Hematopoietic multipotent progenitor cell treated with erythropoietin and hydrocortisone succinate and interleukin-3 and kit ligand, for 4 days (in vitro differentiated cells): ENCODE measurements around the gene SH3TC1.

Source experiments
- DNase-seq: peaks from one replicate; pipeline ENCODE4 v3.0.0-alpha.2; 2015

The SH3TC1 gene

DNA sequence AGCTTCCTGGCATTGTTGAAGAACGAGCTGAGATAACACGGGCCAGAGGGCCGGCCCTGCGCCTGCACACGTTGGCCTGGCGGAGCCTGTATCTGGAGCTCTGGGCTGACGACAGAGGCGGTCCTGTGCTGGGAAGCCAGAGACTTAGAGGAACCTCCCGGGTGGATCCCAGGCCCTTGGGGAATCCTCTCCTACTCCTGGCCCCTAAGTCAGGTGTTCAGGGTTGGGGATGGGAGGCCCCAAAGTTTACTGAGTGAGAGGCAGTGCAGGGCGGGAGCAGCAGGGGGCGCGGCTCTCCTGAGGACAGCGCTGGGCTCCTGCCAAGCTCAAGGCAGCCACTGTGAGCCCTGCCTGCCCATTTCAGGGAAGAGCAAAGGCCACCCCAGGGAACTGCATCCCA lies 68.0 kb downstream of the SH3TC1 start:
- DNase-seq: peak; percentile 85

DNA sequence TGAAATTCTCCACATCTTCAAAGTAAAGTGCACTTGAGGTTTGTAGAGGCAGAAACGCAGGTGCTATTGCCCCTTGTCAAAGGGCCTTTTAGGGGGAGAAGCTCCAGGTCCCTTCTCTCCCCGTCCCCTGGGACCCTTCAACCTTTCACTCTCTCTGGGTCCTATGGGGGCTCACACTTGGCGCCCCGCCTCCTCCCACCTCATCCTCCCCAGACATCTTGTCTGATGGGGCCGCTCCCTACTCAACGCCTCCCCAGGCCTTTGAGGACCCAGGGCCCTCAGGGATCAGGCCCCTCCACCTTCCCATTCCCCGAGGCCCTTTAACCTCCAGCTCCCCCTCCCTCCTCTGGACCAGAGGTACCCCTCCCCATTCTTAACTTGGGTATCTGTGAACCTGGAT lies 69.1 kb downstream of the SH3TC1 start:
- no peak for DNase-seq

DNA sequence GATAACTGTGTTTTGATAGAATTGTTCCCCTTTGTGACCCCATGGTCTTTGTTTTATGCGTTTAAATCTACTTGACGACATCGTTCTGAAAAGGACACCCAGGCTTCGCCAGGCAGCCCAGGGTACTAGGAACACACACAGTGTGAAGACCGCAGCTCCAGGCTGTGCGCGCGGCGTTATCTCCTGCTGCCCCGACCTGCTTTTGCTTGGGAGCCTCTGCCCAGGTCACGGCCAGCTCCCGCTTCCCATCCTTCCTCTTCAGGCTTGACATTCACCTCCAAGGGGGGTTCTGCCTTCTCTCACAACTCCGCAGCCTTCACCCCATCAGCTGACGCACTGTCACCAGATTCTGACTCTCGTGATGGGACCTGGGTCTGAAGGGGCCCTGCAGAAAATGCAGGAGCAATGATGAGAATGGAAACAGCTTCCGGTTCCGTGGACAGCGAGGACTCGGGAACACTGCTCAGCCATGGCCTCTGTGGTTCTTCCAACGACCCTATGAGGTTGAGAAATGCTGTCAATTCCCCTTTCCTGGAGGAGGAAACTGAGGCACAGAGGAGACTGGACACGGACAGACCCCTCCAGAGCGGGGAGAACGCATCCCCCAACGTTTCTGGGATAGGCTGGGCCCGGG lies 69.9 kb downstream of the SH3TC1 start:
- DNase-seq: no peak

DNA sequence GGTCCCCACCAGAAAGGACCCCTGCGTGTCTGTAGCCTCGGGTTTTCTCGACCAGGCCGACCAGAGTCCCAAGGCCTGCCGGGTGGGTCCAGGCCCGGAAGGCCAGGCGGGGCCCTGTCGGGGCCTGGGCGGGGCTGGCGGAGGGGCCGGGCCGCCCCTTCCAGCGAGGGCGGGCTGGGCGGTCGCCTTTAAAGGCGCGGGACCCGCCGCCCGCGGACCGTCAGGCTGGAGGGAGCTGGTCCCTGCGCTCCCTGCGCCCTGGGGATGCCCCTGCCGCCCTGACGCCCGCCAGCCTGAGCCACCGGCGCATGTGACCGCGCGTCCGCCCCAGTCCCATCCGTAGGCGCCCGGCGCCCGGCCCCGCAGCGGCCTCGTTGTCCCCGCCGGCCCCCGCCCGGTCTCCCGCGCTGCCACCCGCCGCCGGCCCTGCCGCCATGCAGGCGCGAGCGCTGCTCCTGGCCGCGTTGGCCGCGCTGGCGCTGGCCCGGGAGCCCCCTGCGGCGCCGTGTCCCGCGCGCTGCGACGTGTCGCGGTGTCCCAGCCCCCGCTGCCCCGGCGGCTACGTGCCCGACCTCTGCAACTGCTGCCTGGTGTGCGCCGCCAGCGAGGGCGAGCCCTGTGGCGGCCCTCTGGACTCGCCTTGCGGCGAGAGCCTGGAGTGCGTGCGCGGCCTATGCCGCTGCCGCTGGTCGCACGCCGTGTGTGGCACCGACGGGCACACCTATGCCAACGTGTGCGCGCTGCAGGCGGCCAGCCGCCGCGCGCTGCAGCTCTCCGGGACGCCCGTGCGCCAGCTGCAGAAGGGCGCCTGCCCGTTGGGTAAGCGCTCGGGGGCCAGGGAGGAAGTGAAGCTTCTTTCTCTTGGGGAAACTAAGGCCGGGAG lies 70.7 kb downstream of the SH3TC1 start, which contains the start of gene HTRA3:
Gene HTRA3, plus strand, starts transcription at position 220 of the 883 bp plus-strand sequence. Its CDS starts 215 bp downstream, at position 435.
- DNase-seq: peak; percentile 77

DNA sequence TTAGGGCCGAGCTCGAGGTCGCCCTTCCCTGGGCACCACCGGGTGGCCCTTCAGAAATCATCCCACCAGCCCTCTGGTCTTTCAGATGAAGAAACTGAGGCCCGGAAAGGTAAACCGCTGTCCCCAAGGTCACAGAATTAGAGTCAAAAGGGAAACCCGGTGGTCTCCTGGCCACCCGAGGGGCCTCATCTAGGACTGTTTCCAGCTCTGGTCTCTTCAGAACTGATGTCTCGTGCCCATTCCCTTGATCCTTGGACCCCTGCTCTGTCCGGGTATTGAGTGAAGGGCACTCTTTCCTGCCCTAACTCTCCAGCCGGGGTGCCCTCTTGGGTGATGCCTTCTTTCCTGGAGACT lies 71.3 kb downstream of the SH3TC1 start:
- no peak for DNase-seq

DNA sequence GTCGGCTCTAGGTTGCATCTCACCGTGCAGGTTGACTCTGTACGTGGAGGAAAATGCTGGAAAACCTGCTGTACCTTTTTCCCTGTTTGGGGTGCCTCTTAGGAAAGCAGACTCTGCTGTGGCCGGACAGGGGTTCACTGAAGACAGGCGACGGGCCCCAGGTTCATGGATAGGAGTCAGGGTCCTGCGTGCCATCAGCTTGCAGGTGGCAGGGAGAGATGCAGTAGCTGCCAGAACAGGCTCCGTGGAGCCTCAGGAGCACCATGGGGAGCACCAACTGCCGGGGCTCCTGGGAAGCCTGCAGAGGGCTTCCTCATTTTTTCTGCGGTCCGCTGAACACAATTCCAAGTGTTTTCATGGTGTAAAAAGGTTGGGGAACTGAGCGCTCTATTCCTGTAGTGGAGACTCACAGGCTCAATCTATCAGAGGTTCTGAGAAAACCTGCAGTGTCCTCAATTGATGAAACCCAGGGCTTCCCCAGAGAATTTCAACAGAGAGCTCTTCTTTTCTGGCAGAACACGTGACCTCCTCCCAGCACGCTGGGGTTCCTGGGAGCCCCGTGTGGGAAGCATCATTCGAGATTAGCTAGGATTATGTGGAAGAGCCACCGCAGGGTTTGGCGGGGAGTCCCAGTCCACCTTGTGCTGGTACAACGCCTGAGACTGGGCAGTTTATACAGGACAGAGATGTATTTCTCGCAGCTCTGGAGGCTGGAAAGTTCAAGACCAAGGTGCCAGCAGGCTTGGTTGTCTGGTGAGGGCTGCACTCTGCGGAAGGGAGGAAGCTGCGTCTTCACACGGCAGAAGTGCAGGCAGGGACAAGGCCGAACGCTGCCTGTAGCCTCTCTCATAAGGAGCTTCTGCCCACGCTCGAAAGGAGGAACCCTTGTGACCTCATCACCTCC lies 72.1 kb downstream of the SH3TC1 start:
- no peak for DNase-seq

DNA sequence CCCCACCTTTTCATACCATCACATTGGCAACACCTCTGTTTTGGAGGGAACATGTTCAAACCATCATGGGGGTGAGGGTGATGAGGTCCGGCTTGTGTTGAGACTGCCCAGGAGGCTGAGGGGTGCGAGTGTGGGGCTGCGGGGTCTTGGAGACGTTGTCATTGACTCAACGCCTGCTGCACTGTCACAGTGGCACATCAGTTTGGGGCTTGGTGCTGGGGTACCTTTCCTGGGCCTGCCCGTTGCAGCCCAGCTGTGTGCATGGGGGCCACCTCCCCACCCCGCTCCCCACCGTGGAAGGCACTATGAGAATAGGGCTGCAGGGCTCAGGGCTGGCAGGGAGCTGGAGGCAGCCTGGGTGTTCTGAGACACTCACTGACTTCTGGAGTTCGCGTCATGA lies 72.7 kb downstream of the SH3TC1 start:
- DNase-seq: no peak

DNA sequence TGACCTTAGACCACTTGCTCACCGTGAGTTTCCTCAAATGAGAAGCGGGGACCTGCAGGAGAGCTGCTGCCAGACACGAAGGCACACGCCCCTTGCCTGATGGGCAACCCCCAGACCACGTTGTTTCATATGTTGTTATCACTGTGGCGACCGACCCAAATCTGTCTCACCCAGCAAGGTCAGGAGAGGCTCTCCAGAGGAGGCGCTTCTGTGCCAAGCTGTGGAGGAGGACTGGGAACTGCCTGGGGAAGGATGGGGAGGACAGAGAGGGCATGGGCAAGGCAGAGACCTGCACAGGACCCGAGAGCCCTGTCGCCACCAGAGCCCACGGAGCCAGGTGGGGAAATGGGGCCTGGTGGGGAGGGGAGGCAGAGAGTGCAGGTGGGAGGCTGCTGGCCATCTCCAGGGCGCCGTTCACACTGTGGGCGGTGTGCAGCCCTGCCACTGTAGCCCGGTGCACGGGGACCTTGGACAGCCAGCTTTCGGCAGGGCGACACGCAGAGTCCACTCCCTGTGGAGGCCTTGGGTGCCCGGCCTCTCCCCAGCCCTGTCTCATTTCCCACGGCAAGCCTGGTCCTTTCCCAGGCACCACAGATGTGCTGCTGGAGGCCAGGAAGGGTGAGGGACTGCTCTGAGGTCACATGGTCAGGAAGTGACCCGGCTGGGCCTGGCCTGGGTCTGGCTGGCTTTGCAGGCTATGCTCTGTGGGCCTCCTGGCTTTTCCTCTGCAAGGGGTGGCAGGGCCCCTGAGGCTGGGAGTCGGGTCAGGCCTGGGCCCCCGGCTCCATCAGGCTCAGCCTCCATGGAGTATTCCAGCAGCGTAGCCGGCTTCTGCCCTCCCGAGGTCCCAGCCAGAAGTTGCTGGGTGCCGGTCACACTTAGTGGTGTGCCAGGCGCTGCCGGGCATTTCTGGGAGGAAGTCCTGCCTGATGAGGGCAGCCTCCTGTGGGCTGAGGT lies 73.7 kb downstream of the SH3TC1 start:
- DNase-seq: peak; percentile 52

DNA sequence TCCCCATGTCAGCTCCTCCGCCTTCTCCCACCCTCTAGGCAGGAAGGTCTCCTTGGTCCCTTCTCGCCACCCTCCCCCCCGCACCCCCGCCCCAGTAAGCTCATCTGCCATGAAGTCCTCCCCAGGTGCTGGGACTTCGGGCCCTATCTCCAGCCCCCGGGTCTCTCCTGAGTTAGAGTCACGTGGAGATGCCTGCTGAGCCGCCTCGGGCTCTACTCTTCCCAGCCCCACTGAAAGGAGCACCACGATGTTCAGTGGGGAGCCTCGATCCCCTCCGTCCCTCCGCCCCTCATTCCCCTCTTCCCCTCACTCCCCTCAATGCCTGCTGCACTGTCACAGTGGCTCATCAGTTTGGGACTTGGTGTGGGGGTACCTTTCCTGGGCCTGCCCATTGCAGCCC lies 74.4 kb downstream of the SH3TC1 start:
- no peak for DNase-seq

DNA sequence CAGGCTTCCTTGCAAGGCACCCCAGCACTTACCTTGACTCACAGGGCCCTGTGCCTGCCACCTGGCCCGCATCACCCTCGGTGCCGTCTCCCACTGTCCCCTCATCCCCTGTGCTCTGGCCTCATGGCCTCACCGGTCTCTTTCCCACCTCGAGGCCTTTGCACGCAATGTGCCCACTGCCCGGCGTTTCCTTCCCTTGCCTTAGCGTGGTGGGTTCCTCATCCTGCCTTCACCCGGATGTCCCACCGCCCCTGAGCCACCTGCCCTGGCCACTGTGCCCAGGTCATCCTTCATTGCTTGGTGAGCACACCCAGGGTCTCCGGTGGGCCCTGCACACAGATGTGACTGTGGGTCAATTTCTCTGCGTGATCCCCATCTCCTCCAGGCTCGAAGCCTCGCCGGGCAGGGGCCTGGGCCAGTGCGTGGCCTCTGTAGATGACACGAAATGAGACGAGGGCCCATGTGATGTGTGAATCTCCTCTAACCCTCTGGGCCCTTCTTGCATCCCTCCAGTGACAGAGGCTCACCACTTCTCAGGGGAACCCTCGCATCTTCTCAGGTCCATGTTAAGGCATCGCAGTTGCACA lies 75.1 kb downstream of the SH3TC1 start:
- no peak for DNase-seq

DNA sequence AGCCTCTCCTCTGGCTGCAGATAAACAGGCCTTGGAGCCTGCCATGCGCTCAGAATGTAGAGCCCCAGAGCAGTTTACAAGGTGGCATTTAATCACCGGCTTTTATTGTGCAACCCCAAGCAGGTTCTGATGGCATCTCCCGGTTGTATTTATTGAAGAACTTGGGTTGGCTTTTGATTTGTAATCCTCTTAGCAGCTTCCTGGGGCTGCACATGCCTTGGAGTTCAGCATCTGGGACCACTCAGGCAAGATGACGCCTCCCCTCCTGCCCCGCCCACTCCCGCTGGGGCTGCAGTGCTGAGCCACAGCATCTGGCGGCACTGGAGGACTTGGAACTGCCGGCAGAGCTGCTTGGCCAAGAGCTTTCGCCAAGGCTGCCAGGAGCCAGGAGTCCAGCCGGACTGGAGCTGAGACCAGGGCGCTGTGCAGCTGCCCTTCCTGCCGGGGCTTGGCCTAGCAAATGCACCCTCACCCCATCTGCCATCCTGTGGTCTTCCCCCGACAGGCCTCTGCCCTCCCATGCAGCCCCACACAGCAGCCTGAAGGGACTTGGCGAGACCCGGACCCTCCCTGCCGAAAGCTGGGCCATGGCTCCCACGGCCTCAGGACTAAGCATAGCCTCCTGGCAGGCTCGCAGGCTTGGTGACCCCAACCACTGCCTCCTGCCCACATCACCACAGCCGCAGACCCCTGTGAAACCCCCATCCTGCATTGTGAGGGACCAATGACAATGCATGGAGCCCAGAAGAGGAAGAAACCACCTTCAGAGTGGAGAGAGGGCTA lies 75.9 kb downstream of the SH3TC1 start:
- DNase-seq: peak; percentile 70

DNA sequence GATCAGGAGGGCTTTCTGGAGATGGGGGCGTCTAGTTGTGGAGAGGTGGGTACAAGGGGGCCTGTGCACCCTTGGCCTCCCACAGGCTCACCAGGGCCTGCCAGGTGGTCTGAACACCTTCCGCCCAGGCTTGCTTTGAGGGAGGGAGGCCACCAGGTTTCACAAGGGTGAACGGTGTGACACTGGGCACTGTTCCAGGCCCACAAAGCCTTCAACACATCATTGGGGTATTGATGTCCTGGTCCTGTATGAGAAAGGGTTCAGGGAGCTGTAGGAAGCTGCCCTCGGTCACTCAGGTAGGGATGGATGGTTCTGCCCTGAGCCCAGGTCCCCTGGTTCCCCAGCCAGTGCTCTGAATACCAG lies 76.4 kb downstream of the SH3TC1 start:
- DNase-seq: no peak

DNA sequence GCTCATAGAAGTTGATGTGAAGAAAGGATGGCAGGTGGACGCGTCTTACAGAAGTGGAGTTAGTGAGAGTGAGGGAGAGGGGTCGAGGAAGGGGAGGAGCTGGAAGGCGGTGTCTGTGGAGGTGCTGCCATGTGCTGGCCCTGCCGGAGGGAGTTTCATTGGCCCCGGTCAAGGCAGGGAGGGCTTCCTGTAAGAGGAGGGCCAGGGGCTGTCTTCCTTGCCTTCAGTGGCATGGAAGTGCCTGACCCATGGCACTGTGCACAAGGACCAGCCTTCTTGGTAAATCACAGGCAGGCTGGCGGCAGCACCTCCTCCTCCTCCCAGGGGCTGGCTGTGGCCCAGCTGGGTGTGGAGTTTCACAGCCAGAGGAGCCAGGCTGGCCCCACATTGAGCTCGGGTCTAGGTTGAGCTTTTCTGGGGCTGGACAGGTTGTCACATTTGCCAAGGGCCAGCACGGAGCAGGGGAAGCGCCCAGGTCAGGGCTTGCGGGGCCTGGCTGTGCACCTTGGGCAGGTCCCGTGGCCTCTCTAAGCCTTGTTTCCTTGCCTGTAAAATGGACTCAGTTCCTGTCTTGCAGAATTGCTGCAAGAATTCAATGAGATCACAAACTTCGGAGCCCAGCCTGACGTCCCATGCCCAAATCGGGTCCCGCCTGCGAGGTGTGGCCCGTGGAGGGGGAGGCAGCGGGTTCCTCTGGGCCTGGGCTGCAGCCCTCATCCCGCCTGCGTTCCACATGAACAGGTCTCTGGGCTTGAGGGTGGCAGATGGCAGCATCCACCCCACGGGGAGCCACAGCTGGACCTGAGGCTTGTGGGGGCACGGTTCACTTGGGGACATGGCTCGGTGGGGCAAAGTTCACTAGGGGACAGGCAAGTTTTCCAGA lies 77.5 kb downstream of the SH3TC1 start:
- DNase-seq: no peak

DNA sequence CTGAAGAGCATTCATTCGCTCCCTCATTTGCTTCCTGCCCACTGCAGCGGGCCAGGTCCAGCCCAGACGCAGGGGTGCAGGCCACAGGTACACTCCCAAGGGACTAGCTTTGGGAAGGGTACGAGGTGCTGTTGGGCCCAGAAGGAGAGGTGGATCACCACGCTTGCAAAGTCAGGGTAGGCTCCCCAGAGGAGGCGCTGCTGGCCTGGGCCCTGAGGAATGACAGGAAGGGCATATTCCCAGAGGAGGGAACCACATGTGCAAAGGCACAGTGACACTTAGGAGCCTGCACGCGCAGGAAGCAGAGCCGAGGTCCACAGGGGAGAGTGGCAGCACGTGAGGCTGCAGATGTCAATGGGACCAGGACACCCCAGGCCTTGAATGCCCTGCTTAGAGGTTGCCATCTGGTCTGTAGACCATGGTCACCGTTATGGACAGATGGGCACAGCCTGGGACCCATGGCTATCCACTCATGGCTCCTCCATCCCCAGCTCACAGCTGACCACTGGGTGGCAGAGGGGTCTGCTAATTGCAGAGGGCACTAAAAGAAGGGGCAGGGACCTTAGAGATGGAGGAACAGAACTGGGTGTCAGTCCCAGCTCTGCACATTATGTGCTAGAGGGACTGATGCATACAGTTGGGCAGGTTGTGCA lies 78.4 kb downstream of the SH3TC1 start:
- no peak for DNase-seq

DNA sequence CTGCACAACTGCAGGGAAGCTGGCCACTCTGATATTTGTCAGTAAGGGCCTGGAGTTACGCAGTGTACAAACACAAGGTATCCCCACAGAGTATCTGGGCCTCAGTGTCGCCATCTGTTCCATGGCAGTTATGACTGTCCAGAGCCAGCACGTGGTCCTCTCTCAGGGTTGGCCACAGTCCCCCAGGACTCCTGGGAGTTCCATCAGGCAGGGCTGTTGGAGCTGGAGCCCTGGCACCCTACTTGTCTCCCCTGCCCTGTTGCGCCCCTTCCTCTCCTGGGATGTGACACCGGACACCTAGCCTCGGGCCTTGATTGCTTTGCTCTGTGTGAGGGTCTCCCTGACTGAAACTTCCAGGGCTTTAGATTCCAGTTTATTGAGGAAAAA lies 78.9 kb downstream of the SH3TC1 start:
- no peak for DNase-seq

DNA sequence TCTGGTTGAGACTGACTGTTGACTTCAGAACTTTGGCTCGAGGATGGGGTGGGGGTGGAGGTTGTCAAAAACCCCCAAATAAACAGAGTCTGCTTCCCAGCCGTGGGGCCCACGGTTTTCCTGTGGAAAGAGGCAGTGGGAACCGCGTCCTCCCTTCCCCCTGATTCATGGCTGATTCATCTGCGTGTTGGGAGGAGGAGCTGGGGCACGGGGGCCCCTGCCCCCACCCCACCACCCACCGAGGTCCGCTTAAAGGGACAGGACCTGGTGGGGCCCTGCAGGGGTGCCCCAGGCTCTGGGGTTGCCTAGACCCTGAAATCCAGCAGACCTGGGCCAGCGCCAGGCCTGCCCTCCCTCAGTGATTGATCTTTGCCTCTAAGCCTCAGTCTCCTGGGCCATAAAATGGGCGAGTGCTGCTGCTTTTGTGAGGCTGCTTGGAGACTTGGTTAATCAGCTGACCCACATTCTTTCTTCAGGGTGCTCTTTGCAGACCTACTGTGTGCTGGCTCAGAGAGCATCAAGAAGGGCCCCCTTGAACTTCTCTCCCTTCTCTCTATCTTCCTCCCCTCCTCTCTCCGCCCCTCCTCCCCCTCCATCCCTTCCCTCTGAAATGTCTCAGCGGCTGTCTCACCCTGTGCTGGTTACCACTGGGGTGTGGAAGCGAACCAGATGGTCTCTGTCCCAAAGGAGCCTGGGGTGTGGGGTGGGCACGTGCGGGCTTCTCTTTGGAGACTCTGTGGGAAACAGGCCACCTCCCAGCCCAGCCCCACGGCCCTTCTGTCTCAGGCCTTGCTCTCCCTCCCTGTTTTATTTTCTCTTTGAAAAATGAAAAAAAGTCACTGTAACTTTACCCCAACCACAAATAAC lies 79.6 kb downstream of the SH3TC1 start:
- peak; percentile 31 for DNase-seq

DNA sequence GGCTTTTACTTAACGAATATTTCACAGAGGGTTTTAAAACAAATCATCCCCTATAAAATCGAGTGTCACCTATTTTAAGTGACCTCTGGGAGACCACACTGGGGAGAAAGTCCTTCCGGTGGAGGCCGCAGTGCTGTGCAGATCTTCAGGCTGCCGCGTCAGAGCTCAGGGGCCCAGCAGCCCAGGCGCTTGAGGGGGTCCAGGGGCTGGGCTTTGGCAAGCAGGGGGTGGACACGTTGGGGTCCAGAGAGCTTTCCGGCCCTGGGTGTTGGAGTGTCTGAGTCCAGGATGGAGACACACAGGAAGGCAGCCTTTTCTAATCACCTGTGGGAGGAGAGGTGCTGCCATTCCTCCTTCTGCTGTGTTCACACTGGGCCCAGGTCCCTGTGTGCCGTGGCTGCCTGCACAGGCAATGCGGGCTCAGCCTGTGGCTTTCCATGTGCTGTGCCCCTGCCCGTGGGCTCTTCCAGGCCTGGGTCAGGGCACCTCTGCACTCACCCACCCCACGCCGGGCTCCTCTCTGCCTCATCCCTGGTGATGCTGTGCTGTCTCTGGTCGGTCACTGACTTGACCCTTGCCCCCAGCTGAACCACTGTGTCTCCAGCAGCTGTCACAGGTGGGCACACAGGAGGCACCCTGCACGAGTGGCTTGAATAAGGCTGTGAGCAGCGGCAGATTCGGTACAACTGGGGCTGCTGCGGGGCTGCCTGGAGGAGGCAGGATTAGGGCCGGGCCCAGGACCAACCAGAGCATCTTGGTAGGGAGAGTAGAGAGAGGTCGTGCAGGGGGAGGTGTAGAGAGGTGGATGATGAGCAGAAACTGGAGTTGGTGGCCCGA lies 80.4 kb downstream of the SH3TC1 start:
- no peak for DNase-seq
